ENCODE data around the gene NDUFAF7.

DNA sequence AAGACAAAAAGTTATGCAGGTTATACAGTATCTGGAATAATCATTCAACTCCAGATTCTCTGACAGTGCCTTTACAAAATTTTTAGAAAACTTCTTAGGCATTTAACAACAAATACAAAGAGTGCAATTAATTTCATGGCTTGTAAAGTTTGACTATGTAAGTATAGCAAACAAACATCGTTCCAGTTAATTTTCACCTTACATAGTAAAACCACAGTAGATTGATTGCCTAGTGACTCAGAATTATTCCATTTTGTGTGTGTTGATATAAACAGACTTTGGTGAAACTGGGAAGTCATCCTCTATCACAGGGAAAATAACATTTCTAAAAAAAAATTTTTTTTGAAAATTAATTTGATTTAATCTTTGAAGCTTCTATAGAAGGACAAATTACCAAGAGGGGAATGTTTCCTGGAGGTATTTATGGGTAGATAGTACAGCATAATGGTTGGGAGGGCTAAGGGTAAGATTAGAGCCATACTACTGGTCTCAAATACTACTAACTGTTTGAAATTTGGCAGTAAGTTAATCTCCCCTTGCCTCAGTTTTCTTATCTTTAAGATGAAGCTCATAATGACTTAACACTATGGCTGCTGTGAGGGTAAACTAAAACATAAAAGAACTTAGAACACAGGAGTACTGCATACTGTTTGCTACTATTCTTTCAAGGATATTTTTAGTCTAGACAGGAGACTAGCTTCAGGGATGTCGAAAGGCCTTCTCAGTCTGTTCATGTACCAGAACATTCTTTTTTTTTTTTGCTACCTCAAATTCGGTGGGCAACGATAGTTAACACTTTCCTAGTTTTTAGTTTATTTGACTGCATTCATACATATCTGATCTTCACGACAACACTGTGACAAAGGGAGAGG is 19.6 kb downstream of the NDUFAF7 start:
- TF ChIP-seq POLR2A (IDR thresholded peaks at IDR 0.05; ENCODE audit: low read depth, low read length) (no peak), POLR2AphosphoS5 (IDR thresholded peaks at IDR 0.05; ENCODE audit: low read depth, low read length) (no peak), TAF1 (IDR thresholded peaks at IDR 0.05; ENCODE audit: borderline replicate concordance, low read depth, low read length) (no peak)

All from GM12892 (cell line).